Esophagus squamous epithelium (tissue), 4 donors: ENCODE results near the gene ATG10.

Experiments used
- CTCF ChIP-seq, 6 experiments: fragments of 450-650 bp in 4 of 6; fragments of 200-600 bp in 2 of 6; sonication (generic) in 2 of 6; IDR thresholded peaks; one replicate each; pipeline ENCODE4 v1.5.1; 2016 to 2019; ENCODE audit warnings: antibody characterized with exemption in 6 of 6, mild to moderate bottlenecking in 4 of 6, moderate library complexity in 4 of 6
- POLR2A ChIP-seq, 4 donors: fragments of 450-650 bp; IDR thresholded peaks; one replicate each; pipeline ENCODE4 v1.6.1; 2017; ENCODE audit warnings: antibody characterized with exemption in 4 of 4, mild to moderate bottlenecking in 4 of 4, moderate library complexity in 3 of 4

- TF ChIP-seq CTCF (IDR thresholded peaks at IDR 0.05), result no peak
- no peak for TF ChIP-seq POLR2A (IDR thresholded peaks at IDR 0.05)
Observed at GRCh38 chr5:82050955-82051354, 79.1 kb downstream of the ATG10 start.
